Stimulated activated CD4-positive, alpha-beta T cell treated with anti-CD3 and anti-CD28 coated beads, Interleukin-2, amount 100 ng/mL, for 24 hours (primary cell): Measurements from ENCODE around the gene CPEB3.

Source experiments
- DNase-seq, 2 donors: peaks; one replicate each; pipeline ENCODE4 v3.0.0-alpha.2; 2020

Gene CPEB3

DNA sequence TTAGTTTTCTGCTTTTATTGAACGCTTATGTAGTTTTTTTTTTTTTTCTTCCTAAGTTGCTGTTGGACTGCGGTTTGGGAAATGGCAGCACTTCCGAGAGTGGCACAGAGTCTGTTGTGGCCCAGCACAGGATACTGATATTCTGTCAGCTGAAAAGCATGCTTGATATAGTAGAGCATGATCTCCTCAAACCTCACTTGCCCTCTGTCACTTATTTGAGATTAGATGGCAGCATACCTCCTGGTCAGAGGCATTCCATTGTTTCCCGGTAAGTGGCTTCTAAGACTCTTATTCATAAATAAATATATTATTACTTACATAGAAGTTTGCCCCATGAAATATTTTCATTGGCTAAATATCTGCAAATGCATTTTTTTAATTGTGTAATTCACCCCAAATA, 266.2 kb downstream of the CPEB3 start:
- no peak for DNase-seq

GRCh38 chr10:92014620-92015019, 276.3 kb downstream of the CPEB3 start:
- no peak for DNase-seq

- no peak for DNase-seq
Observed at GRCh38 chr10:92011560-92012214, 279.2 kb downstream of the CPEB3 start.

DNA sequence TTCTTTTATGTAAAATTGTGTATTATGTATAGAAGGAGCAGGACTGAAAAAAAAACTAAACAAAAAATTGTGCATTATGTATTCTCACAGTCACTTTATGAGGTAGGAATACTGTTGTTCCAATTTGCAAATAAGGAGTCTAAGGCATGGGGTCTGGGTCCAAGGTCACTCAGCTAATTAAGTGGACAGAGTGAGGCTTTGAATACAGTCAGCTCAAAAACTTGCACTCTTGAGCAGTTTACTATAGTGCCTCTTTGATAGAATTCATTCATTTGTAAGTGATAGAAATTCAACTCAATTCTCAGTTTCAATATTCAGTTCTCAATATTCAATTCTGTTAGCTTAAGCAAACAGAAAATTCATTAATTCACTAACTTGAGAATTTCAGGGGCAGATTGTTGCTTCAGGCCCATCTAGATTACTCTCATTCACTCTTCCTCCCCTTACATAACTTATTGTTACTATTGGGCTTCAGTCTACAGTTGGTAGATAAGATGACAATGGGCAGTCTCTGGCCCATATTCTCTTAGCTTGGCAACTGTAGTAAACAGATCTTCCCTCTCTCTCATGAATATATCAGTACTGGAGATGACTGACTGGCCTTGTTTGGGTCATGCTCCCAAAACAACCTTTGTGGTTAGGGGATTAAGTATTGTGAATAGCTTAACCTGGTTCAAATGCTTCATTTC, 280.7 kb downstream of the CPEB3 start:
- DNase-seq, result no peak

DNA sequence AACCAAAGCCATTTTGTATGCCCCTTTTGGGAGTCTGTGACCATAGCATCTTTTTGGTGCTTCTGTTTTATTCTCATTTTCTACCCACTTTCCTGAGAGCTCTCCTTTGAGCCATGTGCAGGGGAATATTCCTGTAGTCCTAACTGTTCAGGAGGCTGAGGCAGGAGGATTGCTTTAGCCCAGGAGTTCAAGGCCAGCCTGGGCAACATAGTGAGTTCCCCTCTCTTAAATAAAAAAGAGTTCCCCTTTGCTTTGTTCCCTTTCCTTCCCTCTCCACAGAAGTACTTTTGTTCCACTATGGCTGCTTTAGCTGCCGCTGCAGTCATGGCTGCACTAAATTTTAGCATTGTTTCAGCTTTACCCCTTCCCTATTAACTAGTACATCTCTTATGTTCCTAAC, 281.4 kb downstream of the CPEB3 start:
- DNase-seq, result no peak

- no peak for DNase-seq
Observed at GRCh38 chr10:92005978-92006377, 284.9 kb downstream of the CPEB3 start.

DNA sequence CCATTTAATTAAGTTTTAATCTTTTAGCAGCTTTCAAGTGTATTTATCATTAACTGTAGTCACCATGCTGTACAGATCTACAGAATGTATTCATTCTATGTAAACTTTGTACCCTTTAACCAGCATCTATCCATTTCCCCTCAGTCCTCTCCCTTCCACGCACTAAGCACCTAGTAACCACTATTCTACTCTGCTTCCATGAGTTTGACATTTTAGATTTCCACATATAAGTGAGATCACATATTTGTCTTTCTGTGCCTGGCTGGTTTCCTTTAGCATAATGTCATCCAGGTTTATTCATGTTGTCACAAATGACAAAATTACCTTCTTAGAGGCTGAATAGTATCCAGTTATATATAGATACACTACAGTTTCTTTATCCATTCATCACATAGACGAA, 287.6 kb downstream of the CPEB3 start:
- no peak for DNase-seq

GRCh38 chr10:92001995-92002394, 288.9 kb downstream of the CPEB3 start:
- DNase-seq, result no peak

- no peak for DNase-seq
Observed at GRCh38 chr10:92001581-92001980, 289.3 kb downstream of the CPEB3 start.
